NCI-H748 (cell line): ENCODE results near the gene NDUFC2.
"Not testable (repeated sequence)": the region's sequence is repeated elsewhere in the genome, so short reads cannot be mapped to it uniquely, and the experiment has no call there.

Experiments
- DNase-seq: peaks from one replicate; lab custom pipeline; 2025; ENCODE audit not compliant: unreplicated experiment; lab: John Stamatoyannopoulos, UW

Gene NDUFC2

GRCh38 chr11:78056093-78056492, 23.6 kb downstream of the NDUFC2 start:
- DNase-seq = no peak

- no peak for DNase-seq
Observed at GRCh38 chr11:78054971-78055370, 24.7 kb downstream of the NDUFC2 start.

- DNase-seq = no peak
Observed at GRCh38 chr11:78050964-78051831, 28.5 kb downstream of the NDUFC2 start.

DNA sequence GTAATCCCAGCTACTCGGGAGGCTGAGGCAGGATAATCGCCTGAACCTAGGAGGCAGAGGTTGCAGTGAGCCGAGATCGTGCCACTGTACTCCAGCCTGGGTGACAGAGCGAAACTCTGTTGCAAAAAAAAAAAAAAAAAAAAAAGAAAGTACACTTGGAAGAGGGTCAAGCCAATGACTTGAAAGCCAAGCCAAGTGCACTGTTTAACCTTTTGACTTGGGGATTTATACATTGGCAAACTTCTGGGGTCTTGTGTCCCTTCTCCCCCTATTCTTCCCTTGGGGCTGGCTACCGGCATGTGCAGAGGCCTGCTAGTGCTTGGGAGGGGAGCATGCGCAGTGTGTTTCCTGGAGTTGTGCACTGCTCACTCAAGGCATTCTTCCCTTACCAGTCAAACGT, 30.3 kb downstream of the NDUFC2 start:
- no peak for DNase-seq

DNA sequence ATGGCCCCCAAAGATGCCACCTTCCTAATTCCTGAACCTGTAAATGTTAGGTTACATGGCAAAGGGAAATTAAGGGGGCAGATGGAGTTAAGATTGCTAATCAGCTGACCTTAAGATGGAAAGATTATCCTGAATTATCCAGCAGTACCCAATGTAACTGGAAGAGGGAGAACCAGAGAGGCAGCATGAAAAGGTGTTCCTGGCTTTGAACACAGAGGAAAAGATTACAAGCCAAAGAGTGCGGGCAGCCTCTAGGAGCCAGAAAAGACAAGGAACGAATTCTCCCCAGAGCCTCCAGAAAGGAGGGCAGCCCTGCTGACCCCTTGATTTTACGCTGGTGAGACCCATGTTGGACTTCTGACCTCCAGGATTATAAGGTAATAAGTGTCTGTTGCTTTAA, 31.1 kb downstream of the NDUFC2 start:
- no peak for DNase-seq

DNA sequence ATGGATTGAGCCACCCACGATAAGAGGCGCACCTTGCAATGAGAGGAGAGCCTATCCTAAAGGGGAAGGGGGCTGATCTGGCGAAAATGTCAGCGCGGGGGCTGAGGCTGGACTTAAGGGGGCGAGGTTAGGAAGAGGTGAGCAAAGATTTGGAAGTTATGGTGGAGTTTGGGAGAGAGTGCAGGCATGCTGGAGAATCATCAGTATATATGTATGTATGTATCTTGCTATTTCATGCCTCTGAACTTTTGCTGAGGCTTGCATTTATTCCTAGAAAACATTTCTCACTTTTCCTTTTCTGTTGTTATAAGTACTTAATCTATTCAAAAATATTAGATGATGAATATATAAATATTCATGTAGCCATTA, 33.2 kb downstream of the NDUFC2 start:
- no peak for DNase-seq

DNA sequence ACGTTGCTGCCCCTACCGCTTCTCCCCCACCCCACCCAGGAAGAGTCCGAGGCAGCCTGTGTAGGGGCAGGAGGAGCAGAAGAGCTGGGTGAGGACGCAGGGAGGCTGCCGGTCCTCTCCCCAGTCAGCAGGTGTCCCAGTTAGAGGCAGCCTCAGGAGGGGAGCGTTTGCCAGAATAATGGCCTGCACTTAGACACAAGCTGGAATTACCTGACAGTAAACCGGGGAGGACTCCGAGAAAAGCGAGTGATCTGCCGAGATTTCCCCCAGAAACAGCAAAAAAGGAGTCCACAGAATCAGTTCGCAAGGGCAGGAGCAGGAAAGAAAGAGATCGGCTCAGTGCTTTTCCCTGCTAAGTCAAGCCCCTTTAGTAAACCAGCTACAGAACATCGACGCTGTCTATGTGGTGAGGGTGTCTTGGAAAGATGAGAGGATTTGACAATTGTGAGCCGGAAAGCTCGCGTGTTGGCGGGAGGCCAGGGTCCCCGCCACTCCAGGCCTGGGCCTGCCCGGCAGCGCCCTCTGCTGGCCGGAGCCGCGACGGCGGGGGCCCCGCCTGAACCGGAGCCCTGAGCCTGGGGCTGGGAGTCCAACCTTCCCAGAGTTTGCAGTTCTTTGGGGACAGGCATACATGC, 33.7 kb downstream of the NDUFC2 start:
- peak; percentile 78 for DNase-seq

- no peak for DNase-seq
Observed at GRCh38 chr11:78044706-78045105, 35.0 kb downstream of the NDUFC2 start.

DNA sequence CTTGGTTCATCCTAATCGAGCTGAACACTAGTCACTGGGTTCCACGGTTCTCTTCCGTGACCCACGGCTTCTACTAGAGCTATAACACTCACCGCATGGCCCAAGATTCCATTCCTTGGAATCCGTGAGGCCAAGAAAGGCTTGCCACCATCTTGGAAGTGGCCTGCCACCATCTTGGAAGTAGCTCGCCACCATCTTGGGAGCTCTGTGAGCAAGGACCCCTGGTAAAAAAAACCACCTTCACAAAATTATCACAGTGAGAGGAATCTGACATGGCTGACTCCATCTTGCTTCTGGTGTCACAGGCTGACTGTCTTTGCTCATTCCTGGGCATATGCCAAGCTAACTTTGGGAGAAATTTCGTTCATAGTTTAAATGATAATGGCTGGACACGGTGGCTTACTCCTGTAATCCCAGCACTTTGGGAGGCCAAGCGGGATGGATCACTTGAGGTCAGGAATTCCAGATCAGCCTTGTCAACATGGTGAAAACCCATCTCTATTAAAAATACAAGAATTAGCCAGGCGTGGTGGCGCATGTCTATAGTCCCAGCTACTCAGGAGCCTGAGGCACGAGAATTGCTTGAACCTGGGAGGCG, 37.7 kb downstream of the NDUFC2 start:
- DNase-seq = no peak

DNA sequence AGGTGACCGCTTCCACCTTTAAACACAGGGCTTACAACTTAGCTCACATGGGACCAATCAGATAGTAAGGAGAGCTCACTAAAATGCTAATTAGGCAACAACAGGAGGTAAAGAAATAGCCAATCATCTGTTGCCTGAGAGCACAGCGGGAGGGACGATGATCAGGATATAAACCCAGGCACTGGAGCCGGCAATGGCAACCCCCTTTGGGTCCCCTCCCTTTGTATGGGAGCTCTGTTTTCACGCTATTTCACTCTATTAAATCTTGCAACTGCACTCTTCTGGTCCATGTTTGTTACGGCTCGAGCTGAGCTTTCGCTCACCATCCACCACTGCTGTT, 38.3 kb downstream of the NDUFC2 start:
- DNase-seq = not testable (repeated sequence)

DNA sequence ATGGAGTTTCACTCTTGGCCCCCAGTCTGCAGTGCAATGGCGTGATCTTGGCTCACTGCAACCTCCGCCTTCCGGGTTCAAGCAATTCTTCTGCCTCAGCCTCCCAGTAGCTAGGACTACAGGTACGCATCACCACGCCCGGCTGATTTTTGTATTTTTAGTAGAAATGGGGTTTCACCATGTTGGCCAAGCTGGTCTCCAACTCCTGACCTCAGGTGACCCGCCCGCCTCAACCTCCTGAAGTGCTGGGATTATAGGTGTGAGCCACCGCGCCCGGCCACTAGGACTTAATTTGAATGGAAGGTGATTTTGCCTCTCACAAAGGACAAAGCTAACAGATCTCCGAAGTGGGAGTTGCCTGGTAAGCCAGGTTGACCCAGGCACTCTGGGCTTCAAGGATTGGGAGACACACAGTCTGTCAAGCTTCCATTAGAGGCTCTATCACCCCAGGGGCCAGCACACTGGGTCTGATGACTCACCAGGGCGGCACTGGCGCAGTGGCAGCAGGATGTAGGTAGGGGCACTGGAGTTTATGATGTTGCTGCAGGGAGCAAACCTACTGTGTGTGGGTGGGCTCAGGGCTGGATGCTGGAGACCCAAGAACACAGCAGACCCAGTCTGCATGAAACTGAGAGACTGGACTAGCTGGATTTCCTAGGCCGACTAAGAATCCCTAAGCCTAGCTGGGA, 38.8 kb downstream of the NDUFC2 start:
- DNase-seq = no peak

DNA sequence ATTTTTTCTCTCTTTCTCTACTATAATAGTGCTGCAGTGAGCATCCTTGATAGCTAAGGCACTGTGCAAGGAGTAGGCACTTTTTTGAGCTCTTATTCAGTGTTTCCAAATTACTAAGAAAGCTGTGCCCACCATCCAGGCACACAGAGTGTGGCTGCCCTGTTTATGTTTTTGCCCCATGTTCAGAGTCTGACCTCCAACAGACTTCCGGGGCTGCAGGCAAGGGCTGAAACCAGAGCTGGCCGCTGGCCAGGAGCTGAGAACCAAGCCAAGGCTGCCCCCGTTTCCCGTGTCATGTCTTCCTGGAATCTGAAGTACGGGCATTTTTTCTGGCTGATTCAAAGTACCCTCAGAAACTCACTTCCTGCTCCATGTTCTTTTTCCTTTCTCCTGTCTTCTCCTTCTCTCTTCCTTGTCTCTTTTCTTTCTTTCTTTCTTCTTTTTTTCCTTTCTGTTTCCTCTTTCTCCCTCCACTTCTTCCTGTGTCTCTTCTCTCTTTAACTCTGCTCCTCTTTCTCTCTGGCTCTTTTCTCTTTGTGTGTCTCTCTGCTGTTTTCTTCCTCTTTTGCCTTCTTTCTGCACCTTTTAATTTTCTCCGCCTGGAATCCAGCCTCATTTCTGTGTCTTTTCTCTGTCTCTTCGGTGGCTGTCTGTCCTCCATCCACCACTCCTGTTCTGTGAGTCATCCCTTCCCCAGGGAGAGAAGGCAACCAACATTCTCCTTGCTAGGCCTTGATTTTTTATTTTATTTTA, 39.6 kb downstream of the NDUFC2 start:
- peak; percentile 63 for DNase-seq

GRCh38 chr11:78039391-78039918, 40.2 kb downstream of the NDUFC2 start:
- no peak for DNase-seq

- DNase-seq = no peak
Observed at GRCh38 chr11:78038697-78039313, 40.9 kb downstream of the NDUFC2 start.

- DNase-seq = no peak
Observed at GRCh38 chr11:78037825-78038620, 41.6 kb downstream of the NDUFC2 start.

GRCh38 chr11:78037056-78037455, 42.6 kb downstream of the NDUFC2 start:
- DNase-seq = no peak

GRCh38 chr11:78036313-78036712, 43.3 kb downstream of the NDUFC2 start:
- DNase-seq = no peak

DNA sequence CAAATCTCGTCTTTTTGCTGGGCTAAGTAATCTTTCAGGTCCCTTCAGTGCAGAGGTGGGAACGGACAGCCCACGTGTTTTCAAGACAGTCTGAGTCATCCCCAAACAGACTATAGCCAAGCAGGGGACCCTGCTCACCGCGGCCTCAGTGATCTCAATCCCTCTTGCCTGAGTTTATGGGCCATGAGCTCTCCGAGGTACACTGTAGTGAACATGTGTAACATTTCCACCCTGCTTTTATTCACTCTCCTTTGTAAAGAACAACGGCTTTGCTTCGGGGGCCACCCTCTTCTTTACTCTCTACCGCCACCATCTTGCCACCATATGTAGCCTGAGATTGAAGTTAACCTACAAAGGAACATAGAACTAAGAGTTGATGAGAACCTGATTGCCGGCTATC, 45.0 kb downstream of the NDUFC2 start:
- DNase-seq = no peak

DNA sequence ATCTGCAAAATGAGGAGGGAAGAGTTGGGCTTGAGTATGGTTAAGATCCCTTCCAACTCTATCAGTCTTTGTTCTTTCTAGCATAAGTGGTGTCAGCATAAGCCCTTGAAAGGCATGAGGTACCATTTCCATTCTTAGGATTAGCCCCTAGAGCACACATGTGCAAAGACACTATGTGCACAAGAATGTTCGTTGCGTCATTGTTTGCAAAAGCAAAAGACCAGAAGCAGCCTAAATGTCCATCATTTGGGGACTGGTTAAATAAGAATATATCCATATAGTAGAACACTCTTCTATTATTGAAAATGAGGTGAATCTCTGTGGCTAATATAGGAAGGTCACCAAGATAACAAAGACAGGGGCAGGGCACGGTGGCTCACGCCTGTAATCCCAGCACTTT, 46.6 kb downstream of the NDUFC2 start:
- DNase-seq = no peak

- no peak for DNase-seq
Observed at GRCh38 chr11:78032090-78032489, 47.6 kb downstream of the NDUFC2 start.
